ENCODE measurements around the gene SPRR5.

SPRR5 gene

DNA sequence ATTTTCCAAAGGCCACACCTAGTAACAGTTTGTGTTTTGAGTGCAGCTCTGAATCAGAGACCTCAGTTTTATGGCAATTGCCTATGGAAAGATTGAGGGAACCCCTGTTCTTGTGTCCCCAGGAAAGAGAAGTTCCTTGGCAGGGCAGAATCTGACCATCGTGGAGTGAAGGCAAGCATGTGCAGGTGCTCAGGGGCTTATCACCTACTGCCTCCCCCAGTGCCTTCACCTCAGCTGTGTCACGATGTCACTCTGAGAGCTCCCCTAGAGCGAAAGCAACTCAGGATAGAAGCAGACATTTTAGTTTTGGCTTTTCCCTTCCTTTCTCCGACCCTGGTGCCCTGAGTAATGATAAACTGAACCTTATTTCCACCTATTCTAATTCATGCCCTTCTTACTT lies 35.1 kb downstream of the SPRR5 start:
- no peak overlapping the region for H3K27ac ChIP-seq (ENCODE audit: low read depth, low read length, poor library complexity, severe bottlenecking)
- no peak overlapping the region for H2AFZ ChIP-seq (ENCODE audit: low read length)
- no peak overlapping the region for H3K9ac ChIP-seq (ENCODE audit: low read length)
- TF ChIP-seq, protein P1, sequence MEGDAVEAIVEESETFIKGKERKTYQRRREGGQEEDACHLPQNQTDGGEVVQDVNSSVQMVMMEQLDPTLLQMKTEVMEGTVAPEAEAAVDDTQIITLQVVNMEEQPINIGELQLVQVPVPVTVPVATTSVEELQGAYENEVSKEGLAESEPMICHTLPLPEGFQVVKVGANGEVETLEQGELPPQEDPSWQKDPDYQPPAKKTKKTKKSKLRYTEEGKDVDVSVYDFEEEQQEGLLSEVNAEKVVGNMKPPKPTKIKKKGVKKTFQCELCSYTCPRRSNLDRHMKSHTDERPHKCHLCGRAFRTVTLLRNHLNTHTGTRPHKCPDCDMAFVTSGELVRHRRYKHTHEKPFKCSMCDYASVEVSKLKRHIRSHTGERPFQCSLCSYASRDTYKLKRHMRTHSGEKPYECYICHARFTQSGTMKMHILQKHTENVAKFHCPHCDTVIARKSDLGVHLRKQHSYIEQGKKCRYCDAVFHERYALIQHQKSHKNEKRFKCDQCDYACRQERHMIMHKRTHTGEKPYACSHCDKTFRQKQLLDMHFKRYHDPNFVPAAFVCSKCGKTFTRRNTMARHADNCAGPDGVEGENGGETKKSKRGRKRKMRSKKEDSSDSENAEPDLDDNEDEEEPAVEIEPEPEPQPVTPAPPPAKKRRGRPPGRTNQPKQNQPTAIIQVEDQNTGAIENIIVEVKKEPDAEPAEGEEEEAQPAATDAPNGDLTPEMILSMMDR (IDR thresholded peaks at IDR 0.05; ENCODE audit: low read length): no peak
- TF ChIP-seq EZH2 (IDR thresholded peaks at IDR 0.05; ENCODE audit: borderline replicate concordance, low read length): no peak
- H4K20me1 ChIP-seq (ENCODE audit: insufficient read depth, low read length): no peaks in the 10 kb centered on the region
- H3K27me3 ChIP-seq (ENCODE audit: insufficient read depth, low read length): no peaks in the 10 kb centered on the region
- H3K79me2 ChIP-seq (ENCODE audit: insufficient read depth, low read length): no peaks in the 10 kb centered on the region
- no peak overlapping the region for H3K4me2 ChIP-seq (ENCODE audit: low read length)
- H3K4me3 ChIP-seq (ENCODE audit: low read depth, low read length, poor library complexity, severe bottlenecking): no peak overlapping the region
- no peaks in the 10 kb centered on the region for H3K9me3 ChIP-seq (ENCODE audit: low read length)
- H3F3A ChIP-seq (ENCODE audit: insufficient read depth, low read length): no peaks in the 10 kb centered on the region
- no peaks in the 10 kb centered on the region for H3K4me1 ChIP-seq (ENCODE audit: insufficient read depth, low read length, severe bottlenecking)
- H3K36me3 ChIP-seq (ENCODE audit: insufficient read depth, low read length): no peaks in the 10 kb centered on the region
- no peaks in the 10 kb centered on the region for H3K9me2 ChIP-seq (ENCODE audit: low read depth, low read length)

DNA sequence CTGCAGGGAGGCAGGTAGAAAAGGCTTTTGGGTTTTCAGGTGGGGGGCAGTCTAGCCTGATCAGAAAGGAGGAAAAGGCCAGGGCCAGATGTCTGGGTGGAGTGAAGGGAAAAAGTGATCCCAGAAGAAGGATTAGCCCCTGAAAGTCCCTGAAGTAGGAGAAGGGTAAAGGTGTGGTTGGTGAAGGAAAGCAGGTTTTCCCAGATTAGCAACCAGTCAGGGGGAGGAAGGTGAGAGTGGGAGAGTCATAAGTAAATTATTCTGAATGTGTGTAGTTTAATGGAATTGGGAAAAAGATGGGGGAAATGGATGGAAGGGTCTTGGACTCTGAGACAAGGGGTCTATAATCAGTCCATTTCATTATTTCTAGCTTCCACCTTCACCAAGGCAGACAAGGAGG lies 36.2 kb downstream of the SPRR5 start:
- H3K4me2 ChIP-seq (ENCODE audit: low read length): no peak overlapping the region
- H3F3A ChIP-seq (ENCODE audit: insufficient read depth, low read length): no peaks in the 10 kb centered on the region
- no peak for TF ChIP-seq EZH2 (IDR thresholded peaks at IDR 0.05; ENCODE audit: borderline replicate concordance, low read length)
- TF ChIP-seq, protein P1 (IDR thresholded peaks at IDR 0.05; ENCODE audit: low read length): no peak
- no peaks in the 10 kb centered on the region for H3K4me1 ChIP-seq (ENCODE audit: insufficient read depth, low read length, severe bottlenecking)
- H3K4me3 ChIP-seq (ENCODE audit: low read depth, low read length, poor library complexity, severe bottlenecking): no peak overlapping the region
- H4K20me1 ChIP-seq (ENCODE audit: insufficient read depth, low read length): no peaks in the 10 kb centered on the region
- H3K27me3 ChIP-seq (ENCODE audit: insufficient read depth, low read length): no peaks in the 10 kb centered on the region
- no peaks in the 10 kb centered on the region for H3K9me2 ChIP-seq (ENCODE audit: low read depth, low read length)
- H3K27ac ChIP-seq (ENCODE audit: low read depth, low read length, poor library complexity, severe bottlenecking): no peak overlapping the region
- no peaks in the 10 kb centered on the region for H3K9me3 ChIP-seq (ENCODE audit: low read length)
- no peaks in the 10 kb centered on the region for H3K36me3 ChIP-seq (ENCODE audit: insufficient read depth, low read length)
- H3K9ac ChIP-seq (ENCODE audit: low read length): no peak overlapping the region
- no peak overlapping the region for H2AFZ ChIP-seq (ENCODE audit: low read length)
- no peaks in the 10 kb centered on the region for H3K79me2 ChIP-seq (ENCODE audit: insufficient read depth, low read length)

DNA sequence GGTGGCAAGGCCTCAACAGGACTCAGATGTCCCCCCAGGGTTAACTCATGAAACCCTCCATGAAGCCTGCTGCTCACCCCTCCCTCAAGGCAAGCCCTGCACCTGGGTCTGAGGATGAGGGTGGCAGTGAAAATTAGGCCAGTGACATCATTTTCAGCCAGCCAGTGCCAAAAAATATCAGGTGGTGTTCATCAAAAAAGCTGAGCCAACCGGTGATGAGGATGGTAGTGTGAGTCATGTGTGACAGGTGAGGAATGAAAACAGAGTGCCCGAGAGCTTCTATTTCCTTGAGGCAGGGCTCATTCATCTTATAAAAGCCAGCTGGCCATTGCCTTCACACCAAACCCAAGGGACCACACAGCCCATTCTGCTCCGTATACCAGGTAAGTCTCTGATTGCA lies 36.7 kb downstream of the SPRR5 start, which contains the start of gene SPRR1A:
TSS of gene SPRR1A (plus strand) at position 339 of the 400 bp plus-strand sequence. CDS start 1,150 bp downstream, outside the sequence.
- H3K36me3 ChIP-seq (ENCODE audit: insufficient read depth, low read length): no peaks in the 10 kb centered on the region
- H3K4me3 ChIP-seq (ENCODE audit: low read depth, low read length, poor library complexity, severe bottlenecking): no peak within 1 kb of the TSS
- H3K27ac ChIP-seq (ENCODE audit: low read depth, low read length, poor library complexity, severe bottlenecking): no peak within 1 kb of the TSS
- H4K20me1 ChIP-seq (ENCODE audit: insufficient read depth, low read length): no peaks in the 10 kb centered on the region
- no peaks in the 10 kb centered on the region for H3K79me2 ChIP-seq (ENCODE audit: insufficient read depth, low read length)
- H2AFZ ChIP-seq (ENCODE audit: low read length): no peak within 1 kb of the TSS
- no peak within 1 kb of the TSS for H3K9ac ChIP-seq (ENCODE audit: low read length)
- H3K27me3 ChIP-seq (ENCODE audit: insufficient read depth, low read length): no peaks in the 10 kb centered on the region
- no peaks in the 10 kb centered on the region for H3K9me3 ChIP-seq (ENCODE audit: low read length)
- no peaks in the 10 kb centered on the region for H3K4me1 ChIP-seq (ENCODE audit: insufficient read depth, low read length, severe bottlenecking)
- no peaks in the 10 kb centered on the region for H3K9me2 ChIP-seq (ENCODE audit: low read depth, low read length)
- H3K4me2 ChIP-seq (ENCODE audit: low read length): no peak within 1 kb of the TSS
- no peaks in the 10 kb centered on the region for H3F3A ChIP-seq (ENCODE audit: insufficient read depth, low read length)
- TF ChIP-seq, protein P1 (IDR thresholded peaks at IDR 0.05; ENCODE audit: low read length): no peak
- TF ChIP-seq EZH2 (IDR thresholded peaks at IDR 0.05; ENCODE audit: borderline replicate concordance, low read length): no peak
